ENCODE measurements around the gene NAV3. TPM values are rescaled to one million over a fixed set of nuclear protein-coding genes. Genes with fewer than 3 reads are reported as not detected.

NAV3 gene
- total and polyA plus RNA-seq, 2 donors: 1.4 to 5.4 TPM

GRCh38 chr12:78179346-78179745 is 348.7 kb downstream of the NAV3 start:
- 77% methylated on average over 6 of the region's 6 CpGs for WGBS
- no peaks in the 10 kb centered on the region for H3K27me3 ChIP-seq (ENCODE audit: control insufficient read depth in 2 of 2, insufficient read depth in 1 of 2, low read length in 1 of 2)
- H3K27ac ChIP-seq (ENCODE audit: low read depth in 1 of 2, low read length in 1 of 2): no peak overlapping the region
- DNase-seq (ENCODE audit: low read depth in 6 of 9, low spot score in 9 of 9): no peak
- no peaks in the 10 kb centered on the region for H3K9me3 ChIP-seq (ENCODE audit: control insufficient read depth in 2 of 2, insufficient read depth in 1 of 2, low read length in 1 of 2)
- H3K4me3 ChIP-seq (ENCODE audit: low read length in 2 of 2): no peak overlapping the region
- H3K36me3 ChIP-seq (ENCODE audit: control insufficient read depth in 2 of 2, insufficient read depth in 2 of 2, low read length in 1 of 2): no peaks in the 10 kb centered on the region
- H3K4me1 ChIP-seq (ENCODE audit: control insufficient read depth in 2 of 2, insufficient read depth in 2 of 2, low read length in 2 of 2): no peaks in the 10 kb centered on the region

DNA sequence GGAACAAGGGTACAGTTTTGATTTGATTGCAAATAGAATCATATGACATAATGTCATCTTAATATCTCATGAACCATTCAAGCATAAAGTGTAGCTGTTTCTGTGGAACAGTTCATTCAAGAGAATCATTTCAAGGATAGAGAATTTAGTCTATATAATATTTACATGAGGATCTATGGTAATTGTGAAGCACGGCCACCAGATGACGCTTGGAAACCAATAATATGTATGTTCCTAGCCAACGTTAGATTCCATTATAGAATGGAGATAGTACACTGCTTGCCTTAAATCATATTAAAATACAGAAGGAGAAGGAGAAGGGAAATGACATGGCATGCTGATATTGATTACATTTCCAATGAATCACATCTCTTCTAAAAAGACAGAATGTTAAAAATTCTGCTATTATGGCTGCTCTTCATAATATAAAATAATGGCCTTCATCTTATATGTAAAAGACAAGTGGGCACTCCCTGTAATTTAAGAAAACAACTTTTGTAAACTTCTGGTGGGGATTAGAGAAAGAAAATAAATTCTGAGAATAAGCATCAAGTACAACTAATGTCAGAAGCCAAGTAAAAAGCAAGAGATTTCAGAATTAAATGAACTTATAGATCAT is 351.0 kb downstream of the NAV3 start:
- Histone ChIP-seq H3K4me1 (ENCODE audit: control insufficient read depth in 2 of 2, insufficient read depth in 2 of 2, low read length in 2 of 2) (no peaks in the 10 kb centered on the region), H3K27me3 (ENCODE audit: control insufficient read depth in 2 of 2, insufficient read depth in 1 of 2, low read length in 1 of 2) (no peaks in the 10 kb centered on the region), H3K27ac (ENCODE audit: low read depth in 1 of 2, low read length in 1 of 2) (no peak overlapping the region), H3K4me3 (ENCODE audit: low read length in 2 of 2) (no peak overlapping the region), H3K9me3 (ENCODE audit: control insufficient read depth in 2 of 2, insufficient read depth in 1 of 2, low read length in 1 of 2) (no peaks in the 10 kb centered on the region), H3K36me3 (ENCODE audit: control insufficient read depth in 2 of 2, insufficient read depth in 2 of 2, low read length in 1 of 2) (no peaks in the 10 kb centered on the region)
- WGBS: 56% methylated on average over 3 of the region's 3 CpGs
- peak in 1 of 9 donors; percentile 4 for DNase-seq (ENCODE audit: low read depth in 6 of 9, low spot score in 9 of 9)

DNA sequence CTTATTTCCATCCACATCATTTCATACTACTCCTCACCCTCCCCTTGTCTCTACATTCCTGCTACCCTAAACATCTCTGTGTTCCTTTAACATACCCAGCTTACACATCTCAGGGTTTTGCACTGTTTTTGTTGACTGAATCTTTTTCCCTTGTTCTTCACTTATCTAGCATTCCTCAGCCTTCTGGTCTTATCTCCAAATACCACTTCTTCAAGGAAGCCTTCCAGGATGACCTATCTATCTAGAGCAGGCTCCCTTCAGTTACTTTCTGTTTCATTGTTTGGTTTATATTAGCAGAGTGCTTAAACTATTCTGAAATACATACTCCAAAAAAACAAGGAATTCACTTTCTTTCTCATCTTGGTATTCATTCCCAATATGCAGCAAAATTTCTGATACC is 353.1 kb downstream of the NAV3 start:
- Histone ChIP-seq H3K4me3 (ENCODE audit: low read length in 2 of 2) (no peak overlapping the region), H3K4me1 (ENCODE audit: control insufficient read depth in 2 of 2, insufficient read depth in 2 of 2, low read length in 2 of 2) (no peaks in the 10 kb centered on the region)

GRCh38 chr12:78185109-78185508 is 354.4 kb downstream of the NAV3 start:
- H3K9me3 ChIP-seq (ENCODE audit: control insufficient read depth in 2 of 2, insufficient read depth in 1 of 2, low read length in 1 of 2): no peaks in the 10 kb centered on the region
- H3K4me1 ChIP-seq (ENCODE audit: control insufficient read depth in 2 of 2, insufficient read depth in 2 of 2, low read length in 2 of 2): no peaks in the 10 kb centered on the region
- DNase-seq (ENCODE audit: low read depth in 6 of 9, low spot score in 9 of 9): no peak
- H3K27me3 ChIP-seq (ENCODE audit: control insufficient read depth in 2 of 2, insufficient read depth in 1 of 2, low read length in 1 of 2): no peaks in the 10 kb centered on the region
- no peaks in the 10 kb centered on the region for H3K36me3 ChIP-seq (ENCODE audit: control insufficient read depth in 2 of 2, insufficient read depth in 2 of 2, low read length in 1 of 2)
- H3K27ac ChIP-seq (ENCODE audit: low read depth in 1 of 2, low read length in 1 of 2): no peak overlapping the region
- H3K4me3 ChIP-seq (ENCODE audit: low read length in 2 of 2): no peak overlapping the region

More for the DNA sequence above, 353.1 kb downstream of the NAV3 start:
- H3K9me3 ChIP-seq (ENCODE audit: control insufficient read depth in 2 of 2, insufficient read depth in 1 of 2, low read length in 1 of 2): no peaks in the 10 kb centered on the region
- no peak overlapping the region for H3K27ac ChIP-seq (ENCODE audit: low read depth in 1 of 2, low read length in 1 of 2)
- no peak for DNase-seq (ENCODE audit: low read depth in 6 of 9, low spot score in 9 of 9)
- no peaks in the 10 kb centered on the region for H3K27me3 ChIP-seq (ENCODE audit: control insufficient read depth in 2 of 2, insufficient read depth in 1 of 2, low read length in 1 of 2)
- H3K36me3 ChIP-seq (ENCODE audit: control insufficient read depth in 2 of 2, insufficient read depth in 2 of 2, low read length in 1 of 2): no peaks in the 10 kb centered on the region

DNA sequence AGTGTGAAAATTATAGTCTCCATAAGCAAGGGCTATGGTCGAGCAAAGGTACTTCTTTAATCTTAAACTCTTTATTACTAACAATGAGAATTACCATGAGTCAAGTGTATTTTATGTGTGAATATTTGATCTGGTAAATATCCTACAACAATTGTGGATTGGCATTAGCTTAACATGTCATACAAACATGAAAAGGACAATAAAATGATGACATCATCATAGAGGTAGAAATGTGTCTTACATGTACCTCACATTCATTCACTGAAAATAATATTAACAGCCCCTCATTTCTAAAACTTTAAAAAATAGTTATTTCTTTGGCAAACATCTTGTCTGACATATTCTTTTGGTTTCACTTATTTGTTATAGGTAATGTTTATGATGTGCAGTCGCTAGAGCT is 355.0 kb downstream of the NAV3 start:
- Histone ChIP-seq H3K27ac (ENCODE audit: low read depth in 1 of 2, low read length in 1 of 2) (no peak overlapping the region), H3K27me3 (ENCODE audit: control insufficient read depth in 2 of 2, insufficient read depth in 1 of 2, low read length in 1 of 2) (no peaks in the 10 kb centered on the region), H3K4me1 (ENCODE audit: control insufficient read depth in 2 of 2, insufficient read depth in 2 of 2, low read length in 2 of 2) (no peaks in the 10 kb centered on the region), H3K4me3 (ENCODE audit: low read length in 2 of 2) (no peak overlapping the region), H3K36me3 (ENCODE audit: control insufficient read depth in 2 of 2, insufficient read depth in 2 of 2, low read length in 1 of 2) (no peaks in the 10 kb centered on the region), H3K9me3 (ENCODE audit: control insufficient read depth in 2 of 2, insufficient read depth in 1 of 2, low read length in 1 of 2) (no peaks in the 10 kb centered on the region)
- 93% methylated on average over 2 of the region's 2 CpGs for WGBS
- DNase-seq (ENCODE audit: low read depth in 6 of 9, low spot score in 9 of 9): no peak

DNA sequence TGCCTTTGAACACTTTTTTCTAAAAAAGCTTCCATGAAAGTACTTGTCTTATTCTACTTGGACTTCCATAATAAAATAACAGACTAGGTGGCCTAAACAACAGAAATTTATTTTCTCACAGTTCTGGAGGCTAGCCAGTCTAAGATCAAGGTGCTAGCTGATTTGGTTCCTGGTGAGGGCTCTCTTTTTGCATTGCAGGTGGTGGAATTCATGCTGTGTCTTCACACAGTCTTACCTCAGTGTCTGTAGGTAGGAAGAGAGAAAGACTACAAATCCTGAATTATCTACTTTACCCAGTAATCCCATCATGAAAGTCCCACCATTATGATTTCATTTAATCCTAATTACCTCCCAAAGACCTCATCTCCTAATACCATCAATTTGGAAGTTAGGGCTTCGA is 356.0 kb downstream of the NAV3 start:
- Histone ChIP-seq H3K4me1 (ENCODE audit: control insufficient read depth in 2 of 2, insufficient read depth in 2 of 2, low read length in 2 of 2) (no peaks in the 10 kb centered on the region), H3K9me3 (ENCODE audit: control insufficient read depth in 2 of 2, insufficient read depth in 1 of 2, low read length in 1 of 2) (no peaks in the 10 kb centered on the region), H3K36me3 (ENCODE audit: control insufficient read depth in 2 of 2, insufficient read depth in 2 of 2, low read length in 1 of 2) (no peaks in the 10 kb centered on the region), H3K4me3 (ENCODE audit: low read length in 2 of 2) (no peak overlapping the region), H3K27ac (ENCODE audit: low read depth in 1 of 2, low read length in 1 of 2) (no peak overlapping the region), H3K27me3 (ENCODE audit: control insufficient read depth in 2 of 2, insufficient read depth in 1 of 2, low read length in 1 of 2) (no peaks in the 10 kb centered on the region)
- WGBS: 87% methylated on average over 1 of the region's 1 CpG
- DNase-seq (ENCODE audit: low read depth in 6 of 9, low spot score in 9 of 9): no peak

DNA sequence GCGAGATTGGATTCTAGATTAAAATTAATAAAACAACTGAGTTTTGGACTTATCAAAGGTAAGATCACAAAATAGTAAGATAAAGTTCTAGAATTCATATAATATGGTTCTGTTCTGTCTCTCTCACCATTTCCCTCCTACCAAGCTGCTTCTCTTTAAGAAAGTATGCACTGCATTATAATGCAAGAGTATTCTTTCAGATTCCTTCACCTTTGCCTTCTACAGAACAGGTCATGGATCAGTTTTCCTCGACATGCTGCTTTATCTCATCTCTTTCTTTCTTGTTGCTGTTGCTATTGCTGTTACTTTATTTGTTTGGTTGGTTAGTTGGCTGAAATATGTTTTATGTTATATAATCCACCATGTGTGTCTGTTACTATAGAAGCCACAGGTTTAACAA is 357.0 kb downstream of the NAV3 start:
- no peaks in the 10 kb centered on the region for H3K36me3 ChIP-seq (ENCODE audit: control insufficient read depth in 2 of 2, insufficient read depth in 2 of 2, low read length in 1 of 2)
- no peaks in the 10 kb centered on the region for H3K9me3 ChIP-seq (ENCODE audit: control insufficient read depth in 2 of 2, insufficient read depth in 1 of 2, low read length in 1 of 2)
- H3K4me3 ChIP-seq (ENCODE audit: low read length in 2 of 2): no peak overlapping the region
- H3K27ac ChIP-seq (ENCODE audit: low read depth in 1 of 2, low read length in 1 of 2): no peak overlapping the region
- no peaks in the 10 kb centered on the region for H3K27me3 ChIP-seq (ENCODE audit: control insufficient read depth in 2 of 2, insufficient read depth in 1 of 2, low read length in 1 of 2)
- DNase-seq (ENCODE audit: low read depth in 6 of 9, low spot score in 9 of 9): no peak
- no peaks in the 10 kb centered on the region for H3K4me1 ChIP-seq (ENCODE audit: control insufficient read depth in 2 of 2, insufficient read depth in 2 of 2, low read length in 2 of 2)
- 82% methylated on average over 2 of the region's 2 CpGs for WGBS

DNA sequence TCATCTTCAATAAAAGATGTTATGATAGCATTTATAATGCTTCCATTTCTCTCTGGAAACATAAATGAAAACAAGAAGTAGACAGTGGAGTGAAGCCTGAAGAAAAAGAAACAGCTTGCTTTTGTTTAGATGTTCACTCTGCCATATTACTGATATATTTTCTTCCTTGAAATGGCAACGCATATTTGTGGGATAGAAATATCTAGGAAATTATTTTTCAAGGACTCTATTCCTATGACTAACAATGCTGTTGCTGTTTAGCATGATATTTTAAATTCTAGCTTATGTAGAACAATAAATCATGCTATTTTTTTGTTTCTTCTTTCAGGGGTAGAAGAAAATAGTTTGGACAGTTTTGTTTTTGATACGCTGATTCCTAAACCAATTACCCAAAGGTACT is 359.0 kb downstream of the NAV3 start:
- WGBS: 98% methylated on average over 2 of the region's 2 CpGs
- Histone ChIP-seq H3K27me3 (ENCODE audit: control insufficient read depth in 2 of 2, insufficient read depth in 1 of 2, low read length in 1 of 2) (no peaks in the 10 kb centered on the region), H3K27ac (ENCODE audit: low read depth in 1 of 2, low read length in 1 of 2) (no peak overlapping the region), H3K36me3 (ENCODE audit: control insufficient read depth in 2 of 2, insufficient read depth in 2 of 2, low read length in 1 of 2) (no peaks in the 10 kb centered on the region), H3K9me3 (ENCODE audit: control insufficient read depth in 2 of 2, insufficient read depth in 1 of 2, low read length in 1 of 2) (no peaks in the 10 kb centered on the region), H3K4me1 (ENCODE audit: control insufficient read depth in 2 of 2, insufficient read depth in 2 of 2, low read length in 2 of 2) (no peaks in the 10 kb centered on the region), H3K4me3 (ENCODE audit: low read length in 2 of 2) (no peak overlapping the region)
- DNase-seq (ENCODE audit: low read depth in 6 of 9, low spot score in 9 of 9): no peak

- no peaks in the 10 kb centered on the region for H3K27me3 ChIP-seq (ENCODE audit: control insufficient read depth in 2 of 2, insufficient read depth in 1 of 2, low read length in 1 of 2)
- no peaks in the 10 kb centered on the region for H3K9me3 ChIP-seq (ENCODE audit: control insufficient read depth in 2 of 2, insufficient read depth in 1 of 2, low read length in 1 of 2)
- H3K36me3 ChIP-seq (ENCODE audit: control insufficient read depth in 2 of 2, insufficient read depth in 2 of 2, low read length in 1 of 2): no peaks in the 10 kb centered on the region
- 81% methylated on average over 1 of the region's 1 CpG for WGBS
- no peak overlapping the region for H3K4me3 ChIP-seq (ENCODE audit: low read length in 2 of 2)
- H3K4me1 ChIP-seq (ENCODE audit: control insufficient read depth in 2 of 2, insufficient read depth in 2 of 2, low read length in 2 of 2): no peaks in the 10 kb centered on the region
- no peak overlapping the region for H3K27ac ChIP-seq (ENCODE audit: low read depth in 1 of 2, low read length in 1 of 2)
- DNase-seq (ENCODE audit: low read depth in 6 of 9, low spot score in 9 of 9): no peak
Observed at GRCh38 chr12:78191611-78192010, 360.9 kb downstream of the NAV3 start.

DNA sequence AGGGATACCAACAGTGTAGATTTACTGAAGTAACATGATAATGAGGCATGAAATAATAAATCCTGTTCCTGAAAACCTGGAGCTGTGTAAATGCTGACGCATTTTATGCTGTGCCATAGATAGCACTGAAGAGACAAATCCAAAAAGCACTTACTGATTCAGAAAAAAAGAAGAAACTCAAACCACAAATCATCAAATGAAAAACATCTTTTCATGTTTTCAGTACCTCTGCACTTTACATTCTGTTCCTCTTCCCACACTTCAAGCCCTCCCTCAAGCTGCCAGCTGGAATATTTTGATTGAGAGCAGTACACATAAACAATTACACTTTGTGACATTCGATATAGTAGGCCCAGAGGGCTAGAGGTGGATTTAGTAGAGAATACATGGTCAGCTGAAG is 362.3 kb downstream of the NAV3 start:
- no peak for DNase-seq (ENCODE audit: low read depth in 6 of 9, low spot score in 9 of 9)
- no peaks in the 10 kb centered on the region for H3K36me3 ChIP-seq (ENCODE audit: control insufficient read depth in 2 of 2, insufficient read depth in 2 of 2, low read length in 1 of 2)
- H3K27ac ChIP-seq (ENCODE audit: low read depth in 1 of 2, low read length in 1 of 2): no peak overlapping the region
- H3K4me1 ChIP-seq (ENCODE audit: control insufficient read depth in 2 of 2, insufficient read depth in 2 of 2, low read length in 2 of 2): no peaks in the 10 kb centered on the region
- no peaks in the 10 kb centered on the region for H3K27me3 ChIP-seq (ENCODE audit: control insufficient read depth in 2 of 2, insufficient read depth in 1 of 2, low read length in 1 of 2)
- no peaks in the 10 kb centered on the region for H3K9me3 ChIP-seq (ENCODE audit: control insufficient read depth in 2 of 2, insufficient read depth in 1 of 2, low read length in 1 of 2)
- 87% methylated on average over 2 of the region's 2 CpGs for WGBS
- no peak overlapping the region for H3K4me3 ChIP-seq (ENCODE audit: low read length in 2 of 2)

Measured in thymus (tissue), 11 donors.